ENCODE measurements around the gene RPS29.
A peak's percentile ranks its signal among the peaks of the same experiment; 100 is the strongest.

The RPS29 gene

DNA sequence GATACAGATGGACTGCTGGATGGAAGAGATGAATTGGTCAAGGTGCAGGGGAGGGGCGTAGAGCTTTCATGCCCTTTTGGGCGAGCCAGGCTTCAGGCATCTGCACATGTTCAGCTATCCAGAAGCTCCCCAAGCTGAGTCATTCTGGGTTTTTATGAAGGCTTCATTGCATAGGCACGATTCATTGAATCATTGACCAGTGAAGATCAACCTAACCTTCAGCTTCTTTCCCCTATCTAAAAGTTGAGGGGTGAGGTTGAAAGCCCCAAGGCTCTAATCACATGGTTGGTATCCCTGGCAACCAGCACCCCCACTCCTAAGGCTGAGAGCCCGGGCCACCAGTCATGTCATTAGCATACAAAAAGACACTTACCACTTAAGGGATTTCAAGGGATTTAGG is 36.3 kb downstream of the RPS29 start:
- peaks cover 3% of the 10 kb centered on the region for H3K4me1 ChIP-seq (ENCODE audit: control insufficient read depth, insufficient read depth, low read depth, low read length)
- H3K4me2 ChIP-seq (ENCODE audit: low read length, poor library complexity, severe bottlenecking), result no peak overlapping the region
- H2BK120ac ChIP-seq (ENCODE audit: low read depth, low read length), result no peak overlapping the region
- DNase-seq, result peak; percentile 6
- H3K36me3 ChIP-seq (ENCODE audit: control insufficient read depth in 1 of 2, insufficient read depth in 2 of 2, low read depth in 1 of 2, low read length in 2 of 2), result no peaks in the 10 kb centered on the region
- no peak overlapping the region for H3K27ac ChIP-seq (ENCODE audit: low read length, poor library complexity, severe bottlenecking)
- H3K4ac ChIP-seq (ENCODE audit: low read depth in 1 of 2, low read length in 2 of 2), result no peak overlapping the region
- no peak overlapping the region for H3K9ac ChIP-seq (ENCODE audit: low read length)
- H2BK5ac ChIP-seq (ENCODE audit: low read depth, low read length, poor library complexity, severe bottlenecking), result no peak overlapping the region
- H3K4me3 ChIP-seq (ENCODE audit: insufficient read depth in 1 of 2, low read depth in 1 of 2, low read length in 2 of 2), result no peak overlapping the region
- no peak overlapping the region for H4K8ac ChIP-seq (ENCODE audit: low read length)
- 62% methylated on average over 4 of the region's 4 CpGs for WGBS
- H3K18ac ChIP-seq (ENCODE audit: low read depth in 1 of 2, low read length in 2 of 2), result no peak overlapping the region
- H3K27me3 ChIP-seq (ENCODE audit: control insufficient read depth in 1 of 2, insufficient read depth in 1 of 2, low read length in 2 of 2), result no peaks in the 10 kb centered on the region
- H3K79me1 ChIP-seq (replicated peaks; ENCODE audit: low read length, poor library complexity, severe bottlenecking), result no peaks in the 10 kb centered on the region
- no peak overlapping the region for H2AK5ac ChIP-seq (ENCODE audit: low read length, severe bottlenecking)
- no peak overlapping the region for H2BK15ac ChIP-seq (ENCODE audit: low read depth, poor library complexity, severe bottlenecking)
- H2BK12ac ChIP-seq (ENCODE audit: low read length in 2 of 2), result no peak overlapping the region
- no peaks in the 10 kb centered on the region for H3K9me3 ChIP-seq (ENCODE audit: control insufficient read depth, low read length)
- no peak overlapping the region for H3K23ac ChIP-seq (ENCODE audit: low read length in 2 of 2)
- H4K91ac ChIP-seq (ENCODE audit: low read length), result no peak overlapping the region
- H2AFZ ChIP-seq (ENCODE audit: low read depth, low read length), result no peak overlapping the region
- no peak overlapping the region for H3K14ac ChIP-seq (ENCODE audit: low read length in 2 of 2)

DNA sequence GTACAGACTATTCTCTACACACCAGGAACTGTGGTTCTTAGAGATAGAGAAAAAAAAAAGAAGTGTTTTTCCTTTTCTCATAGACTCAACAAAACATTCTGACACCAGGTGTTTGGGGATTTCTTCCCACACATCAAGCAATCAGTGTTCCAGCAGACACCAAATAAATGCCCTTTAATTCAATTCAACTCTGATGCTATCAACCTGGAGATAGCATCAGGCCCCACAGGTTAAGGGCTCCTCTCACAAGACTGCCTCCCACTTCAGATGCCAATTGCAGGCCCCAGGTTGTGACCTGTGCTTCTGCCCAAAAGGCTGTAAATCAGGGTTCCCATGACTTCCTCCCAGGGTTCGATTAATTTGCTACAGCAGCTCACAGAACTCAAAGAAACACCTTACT is 36.7 kb downstream of the RPS29 start:
- no CpG with 5 or more reads among the region's 1 CpG for WGBS
- Histone ChIP-seq H3K9ac (ENCODE audit: low read length) (no peak overlapping the region), H3K4me2 (ENCODE audit: low read length, poor library complexity, severe bottlenecking) (no peak overlapping the region), H2AFZ (ENCODE audit: low read depth, low read length) (no peak overlapping the region), H3K27me3 (ENCODE audit: control insufficient read depth in 1 of 2, insufficient read depth in 1 of 2, low read length in 2 of 2) (no peaks in the 10 kb centered on the region), H2BK5ac (ENCODE audit: low read depth, low read length, poor library complexity, severe bottlenecking) (no peak overlapping the region), H3K27ac (ENCODE audit: low read length, poor library complexity, severe bottlenecking) (no peak overlapping the region), H2BK15ac (ENCODE audit: low read depth, poor library complexity, severe bottlenecking) (no peak overlapping the region), H2BK12ac (ENCODE audit: low read length in 2 of 2) (no peak overlapping the region), H2BK120ac (ENCODE audit: low read depth, low read length) (no peak overlapping the region), H3K4ac (ENCODE audit: low read depth in 1 of 2, low read length in 2 of 2) (no peak overlapping the region), H4K91ac (ENCODE audit: low read length) (no peak overlapping the region), H3K23ac (ENCODE audit: low read length in 2 of 2) (no peak overlapping the region), H3K36me3 (ENCODE audit: control insufficient read depth in 1 of 2, insufficient read depth in 2 of 2, low read depth in 1 of 2, low read length in 2 of 2) (no peaks in the 10 kb centered on the region), H3K4me1 (ENCODE audit: control insufficient read depth, insufficient read depth, low read depth, low read length) (peaks cover 3% of the 10 kb centered on the region), H4K8ac (ENCODE audit: low read length) (no peak overlapping the region), H3K4me3 (ENCODE audit: insufficient read depth in 1 of 2, low read depth in 1 of 2, low read length in 2 of 2) (no peak overlapping the region), H3K9me3 (ENCODE audit: control insufficient read depth, low read length) (no peaks in the 10 kb centered on the region), H3K14ac (ENCODE audit: low read length in 2 of 2) (no peak overlapping the region), H2AK5ac (ENCODE audit: low read length, severe bottlenecking) (no peak overlapping the region), H3K79me1 (replicated peaks; ENCODE audit: low read length, poor library complexity, severe bottlenecking) (no peaks in the 10 kb centered on the region), H3K18ac (ENCODE audit: low read depth in 1 of 2, low read length in 2 of 2) (no peak overlapping the region)
- DNase-seq, result no peak

DNA sequence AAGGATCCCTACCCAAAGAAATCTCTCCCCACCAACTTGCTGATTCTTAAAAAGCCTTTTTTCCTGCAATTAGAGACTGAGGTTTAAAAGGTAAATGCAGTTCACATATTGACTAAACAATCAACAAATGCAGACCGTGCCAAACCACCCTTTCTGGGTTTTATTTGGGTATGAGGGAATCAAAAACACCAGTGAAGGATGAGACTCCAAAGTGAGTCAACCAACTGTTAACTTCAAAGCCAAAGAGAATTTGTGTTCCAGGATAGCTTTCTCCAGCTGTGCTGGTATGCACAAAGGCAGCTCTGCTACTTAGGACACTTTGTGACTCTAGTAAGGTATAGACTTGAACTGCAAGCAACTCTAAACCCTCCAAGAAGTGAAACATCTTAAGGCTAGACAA is 39.4 kb downstream of the RPS29 start:
- Histone ChIP-seq H4K8ac (ENCODE audit: low read length) (no peak overlapping the region), H2AFZ (ENCODE audit: low read depth, low read length) (no peak overlapping the region), H3K4ac (ENCODE audit: low read depth in 1 of 2, low read length in 2 of 2) (no peak overlapping the region), H2BK120ac (ENCODE audit: low read depth, low read length) (no peak overlapping the region), H3K36me3 (ENCODE audit: control insufficient read depth in 1 of 2, insufficient read depth in 2 of 2, low read depth in 1 of 2, low read length in 2 of 2) (no peaks in the 10 kb centered on the region), H3K27me3 (ENCODE audit: control insufficient read depth in 1 of 2, insufficient read depth in 1 of 2, low read length in 2 of 2) (no peaks in the 10 kb centered on the region), H3K27ac (ENCODE audit: low read length, poor library complexity, severe bottlenecking) (no peak overlapping the region), H4K91ac (ENCODE audit: low read length) (no peak overlapping the region), H3K9ac (ENCODE audit: low read length) (no peak overlapping the region), H3K4me1 (ENCODE audit: control insufficient read depth, insufficient read depth, low read depth, low read length) (peaks cover 3% of the 10 kb centered on the region), H2BK12ac (ENCODE audit: low read length in 2 of 2) (no peak overlapping the region), H3K23ac (ENCODE audit: low read length in 2 of 2) (no peak overlapping the region), H3K4me2 (ENCODE audit: low read length, poor library complexity, severe bottlenecking) (no peak overlapping the region), H2AK5ac (ENCODE audit: low read length, severe bottlenecking) (no peak overlapping the region), H3K9me3 (ENCODE audit: control insufficient read depth, low read length) (no peaks in the 10 kb centered on the region), H3K4me3 (ENCODE audit: insufficient read depth in 1 of 2, low read depth in 1 of 2, low read length in 2 of 2) (no peak overlapping the region), H2BK5ac (ENCODE audit: low read depth, low read length, poor library complexity, severe bottlenecking) (no peak overlapping the region), H2BK15ac (ENCODE audit: low read depth, poor library complexity, severe bottlenecking) (no peak overlapping the region), H3K18ac (ENCODE audit: low read depth in 1 of 2, low read length in 2 of 2) (peak overlapping the region in 1 of 2 experiments; percentile 5), H3K79me1 (replicated peaks; ENCODE audit: low read length, poor library complexity, severe bottlenecking) (no peaks in the 10 kb centered on the region), H3K14ac (ENCODE audit: low read length in 2 of 2) (no peak overlapping the region)
- no peak for DNase-seq
- WGBS, result 50% methylated on average over 1 of the region's 1 CpG

DNA sequence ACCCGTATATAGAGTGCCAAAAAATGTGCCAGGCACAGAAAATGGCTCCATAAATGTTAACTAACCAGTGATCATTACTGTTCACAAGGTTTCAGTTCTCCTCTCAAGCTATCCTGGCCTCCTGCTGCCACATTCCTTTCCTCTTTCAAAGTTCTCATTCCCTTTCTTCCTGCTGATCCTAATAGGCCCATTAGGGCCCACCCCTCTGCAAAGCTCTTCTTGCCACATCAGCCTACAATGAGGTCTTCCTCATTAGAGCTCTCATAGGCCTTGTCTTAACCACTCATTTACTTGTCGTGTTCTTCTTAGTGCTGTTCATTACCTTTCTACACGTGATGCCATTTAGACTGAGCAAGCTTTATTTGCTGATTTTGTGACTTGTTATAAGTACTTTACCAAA is 40.5 kb downstream of the RPS29 start:
- 84% methylated on average over 3 of the region's 3 CpGs for WGBS
- Histone ChIP-seq H3K79me1 (replicated peaks; ENCODE audit: low read length, poor library complexity, severe bottlenecking) (no peaks in the 10 kb centered on the region), H3K4me3 (ENCODE audit: insufficient read depth in 1 of 2, low read depth in 1 of 2, low read length in 2 of 2) (no peak overlapping the region), H3K4me1 (ENCODE audit: control insufficient read depth, insufficient read depth, low read depth, low read length) (peaks cover 3% of the 10 kb centered on the region), H3K4ac (ENCODE audit: low read depth in 1 of 2, low read length in 2 of 2) (no peak overlapping the region), H3K27ac (ENCODE audit: low read length, poor library complexity, severe bottlenecking) (no peak overlapping the region), H2BK15ac (ENCODE audit: low read depth, poor library complexity, severe bottlenecking) (no peak overlapping the region), H2BK5ac (ENCODE audit: low read depth, low read length, poor library complexity, severe bottlenecking) (no peak overlapping the region), H2AK5ac (ENCODE audit: low read length, severe bottlenecking) (no peak overlapping the region), H4K91ac (ENCODE audit: low read length) (no peak overlapping the region), H3K9ac (ENCODE audit: low read length) (no peak overlapping the region), H3K9me3 (ENCODE audit: control insufficient read depth, low read length) (peaks cover 4% of the 10 kb centered on the region), H2AFZ (ENCODE audit: low read depth, low read length) (no peak overlapping the region), H2BK12ac (ENCODE audit: low read length in 2 of 2) (no peak overlapping the region), H3K27me3 (ENCODE audit: control insufficient read depth in 1 of 2, insufficient read depth in 1 of 2, low read length in 2 of 2) (no peaks in the 10 kb centered on the region), H3K36me3 (ENCODE audit: control insufficient read depth in 1 of 2, insufficient read depth in 2 of 2, low read depth in 1 of 2, low read length in 2 of 2) (no peaks in the 10 kb centered on the region), H3K23ac (ENCODE audit: low read length in 2 of 2) (no peak overlapping the region), H3K18ac (ENCODE audit: low read depth in 1 of 2, low read length in 2 of 2) (no peak overlapping the region), H3K4me2 (ENCODE audit: low read length, poor library complexity, severe bottlenecking) (no peak overlapping the region), H3K14ac (ENCODE audit: low read length in 2 of 2) (no peak overlapping the region), H4K8ac (ENCODE audit: low read length) (no peak overlapping the region), H2BK120ac (ENCODE audit: low read depth, low read length) (no peak overlapping the region)
- no peak for DNase-seq

Data from mesenchymal stem cell (in vitro differentiated cells and primary cell).